ENCODE measurements around the gene GDF7. TPM values are rescaled to one million over a fixed set of nuclear protein-coding genes. Genes with fewer than 3 reads are reported as not detected.

The GDF7 gene
- total and polyA plus RNA-seq, 2 of the 8 experiments (the other 6 are each of a cell fraction or from before 2014, with no cell fraction given) = 0.04 to 0.06 TPM

DNA sequence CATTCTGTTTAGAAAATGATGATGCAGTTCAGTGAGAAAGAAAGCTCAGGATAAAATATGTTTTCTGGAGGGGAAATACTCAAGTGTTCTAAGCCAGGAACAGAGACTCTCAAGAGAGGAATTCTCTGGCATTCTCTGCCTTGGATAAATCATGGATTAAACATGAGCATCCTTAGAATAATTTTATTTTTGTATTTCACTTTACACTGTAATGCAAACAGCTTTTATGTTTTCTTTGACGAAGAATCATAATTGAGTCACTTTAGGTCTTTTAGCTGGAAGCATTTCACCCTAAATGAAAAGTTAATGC lies 11.1 kb downstream of the GDF7 start (continued):
- no peak for TF ChIP-seq CHD7 (IDR thresholded peaks at IDR 0.05; ENCODE audit: insufficient replicate concordance, low read length)
- TF ChIP-seq RAD21 (IDR thresholded peaks at IDR 0.05 in 1 of 2, conservative IDR thresholded peaks at IDR 0.05 in 1 of 2; ENCODE audit: low read depth in 2 of 2, low read length in 2 of 2) = no peak
- no peak for TF ChIP-seq TBP (IDR thresholded peaks at IDR 0.05; ENCODE audit: low read depth, low read length)
- TF ChIP-seq CHD2 (IDR thresholded peaks at IDR 0.05; ENCODE audit: low read length) = no peak
- TF ChIP-seq POLR2A (IDR thresholded peaks at IDR 0.05; ENCODE audit: control extremely low read depth in 1 of 2, low read depth in 2 of 2, low read length in 2 of 2) = no peak
- TF ChIP-seq CEBPB (IDR thresholded peaks at IDR 0.05; ENCODE audit: low read depth, low read length) = no peak
- no peak for TF ChIP-seq SP1 (IDR thresholded peaks at IDR 0.05; ENCODE audit: low read depth, low read length)

Data from H1 (cell line).